Bone marrow (tissue), 2 donors: ENCODE data around the gene SNN.

Experiments
- DNase-seq, 2 donors: peaks; one replicate each; lab custom pipeline; 2025; lab: John Stamatoyannopoulos, UW

The SNN gene

GRCh38 chr16:11679941-11680911 lies 12.0 kb downstream of the SNN start:
- DNase-seq, result no peak

- no peak for DNase-seq
These were observed 13.3 kb downstream of the SNN start for GRCh38 chr16:11681556-11681955.

GRCh38 chr16:11681976-11682654 lies 13.9 kb downstream of the SNN start:
- DNase-seq, result no peak

- DNase-seq, result no peak
These were observed 14.4 kb downstream of the SNN start for GRCh38 chr16:11682655-11683096.

- no peak for DNase-seq
These were observed 14.9 kb downstream of the SNN start for GRCh38 chr16:11683145-11683544.

GRCh38 chr16:11684231-11685025 lies 16.2 kb downstream of the SNN start:
- DNase-seq, result no peak

- no peak for DNase-seq
These were observed 17.8 kb downstream of the SNN start for GRCh38 chr16:11685844-11686618.

- no peak for DNase-seq
These were observed 18.6 kb downstream of the SNN start for GRCh38 chr16:11686713-11687380.

GRCh38 chr16:11687601-11688519 lies 19.6 kb downstream of the SNN start:
- DNase-seq, result no peak

- DNase-seq, result no peak
These were observed 20.2 kb downstream of the SNN start for GRCh38 chr16:11688520-11688886.

- no peak for DNase-seq
These were observed 21.0 kb downstream of the SNN start for GRCh38 chr16:11689031-11689840.

GRCh38 chr16:11691235-11691634 lies 23.0 kb downstream of the SNN start:
- DNase-seq, result no peak

- DNase-seq, result no peak
These were observed 23.5 kb downstream of the SNN start for GRCh38 chr16:11691771-11692170.

- DNase-seq, result no peak
These were observed 23.9 kb downstream of the SNN start for GRCh38 chr16:11692171-11692570.

GRCh38 chr16:11692651-11693050 lies 24.4 kb downstream of the SNN start:
- no peak for DNase-seq

GRCh38 chr16:11696266-11697012 lies 28.2 kb downstream of the SNN start:
- no peak for DNase-seq

- no peak for DNase-seq
These were observed 29.1 kb downstream of the SNN start for GRCh38 chr16:11697319-11697718.

- no peak for DNase-seq
These were observed 30.0 kb downstream of the SNN start for GRCh38 chr16:11698271-11698689.
